Stomach (tissue), 4 donors: ENCODE data around the gene LDAH.

Experiments
- CTCF ChIP-seq, 7 experiments: fragments of 450-650 bp in 4 of 7; fragments of 200-600 bp in 3 of 7; sonication (generic) in 3 of 7; IDR thresholded peaks; one replicate each; pipeline ENCODE4 v1.5.1; 2016 to 2019; ENCODE audit warnings: antibody characterized with exemption in 7 of 7, control low read depth in 2 of 7, mild to moderate bottlenecking in 1 of 7
- EP300 ChIP-seq: sonication (generic); formaldehyde crosslinking; IDR thresholded peaks from one replicate; pipeline ENCODE4 v1.6.1; 2017; ENCODE audit warnings: antibody characterized with exemption

GRCh38 chr2:20652673-20653575, 170.0 kb downstream of the LDAH start:
- TF ChIP-seq CTCF (IDR thresholded peaks at IDR 0.05): no peak
- TF ChIP-seq EP300: no peak
